AML-193 (cell line): ENCODE measurements around the gene KDELR1.
"Not testable (repeated sequence)": the region's sequence is repeated elsewhere in the genome, so short reads cannot be mapped to it uniquely, and the experiment has no call there.

Experiments used
- DNase-seq, 2 experiments: peaks; one replicate each; lab custom pipeline; 2025; lab: John Stamatoyannopoulos, UW

Gene KDELR1

DNA sequence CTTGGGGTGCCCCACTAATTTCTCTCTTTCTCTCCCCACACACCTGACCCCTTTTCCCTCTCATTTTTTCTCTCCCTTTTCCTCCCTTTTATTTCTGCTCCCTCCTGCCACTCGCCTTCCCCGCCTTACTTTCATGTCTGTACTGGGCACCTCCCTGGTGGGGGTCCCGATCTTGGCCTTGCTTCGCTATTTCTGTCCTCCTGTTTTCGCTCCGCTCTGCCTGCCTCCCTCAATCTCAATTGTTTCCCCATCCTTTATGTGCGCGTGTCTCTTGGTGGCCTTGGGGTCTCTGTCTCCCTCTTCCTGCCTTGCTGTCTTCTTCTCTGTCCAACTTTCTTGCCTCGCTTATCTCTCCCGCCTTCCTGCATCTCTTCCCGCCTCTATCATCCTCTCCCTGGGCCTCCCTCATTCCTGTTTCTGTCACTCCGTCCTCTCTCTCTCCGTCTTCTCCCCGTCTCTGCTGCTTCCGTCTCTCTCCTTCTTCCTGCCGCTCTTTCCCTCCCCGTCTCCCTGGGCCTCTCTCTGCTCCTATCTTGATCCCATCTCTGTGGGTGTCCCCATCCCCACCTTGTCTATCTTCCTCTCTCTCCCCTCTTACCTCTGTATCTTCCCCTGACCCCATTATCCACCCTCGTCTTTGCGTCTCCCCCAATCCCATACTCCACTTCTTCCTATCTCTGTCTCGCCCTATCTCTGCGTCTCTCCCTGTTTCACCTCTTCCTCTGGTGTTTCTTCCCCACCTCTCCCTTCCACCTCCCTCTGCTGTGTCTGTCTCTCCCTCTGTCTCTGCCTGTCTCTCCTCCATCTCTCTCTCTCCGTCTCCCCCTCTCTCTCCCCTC, 6.1 kb upstream of the KDELR1 start:
- DNase-seq = no peak

DNA sequence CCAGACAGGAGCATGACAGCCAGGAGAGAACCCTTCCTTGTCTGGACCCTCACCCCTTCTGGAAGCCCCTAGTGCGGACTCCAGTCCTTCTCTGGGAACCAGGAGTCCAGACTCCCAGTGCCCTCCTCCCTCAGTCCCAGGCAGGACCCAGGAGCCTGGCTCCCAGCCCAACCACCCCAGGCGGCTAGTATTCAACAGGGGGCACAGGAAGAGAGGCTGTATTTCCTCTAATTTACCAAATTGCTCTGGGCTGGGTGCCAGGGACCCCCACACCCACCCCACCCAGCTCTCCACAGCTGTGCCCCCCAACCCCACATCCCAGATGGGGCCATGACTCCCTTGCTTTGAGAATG, 5.4 kb upstream of the KDELR1 start:
- DNase-seq = no peak

DNA sequence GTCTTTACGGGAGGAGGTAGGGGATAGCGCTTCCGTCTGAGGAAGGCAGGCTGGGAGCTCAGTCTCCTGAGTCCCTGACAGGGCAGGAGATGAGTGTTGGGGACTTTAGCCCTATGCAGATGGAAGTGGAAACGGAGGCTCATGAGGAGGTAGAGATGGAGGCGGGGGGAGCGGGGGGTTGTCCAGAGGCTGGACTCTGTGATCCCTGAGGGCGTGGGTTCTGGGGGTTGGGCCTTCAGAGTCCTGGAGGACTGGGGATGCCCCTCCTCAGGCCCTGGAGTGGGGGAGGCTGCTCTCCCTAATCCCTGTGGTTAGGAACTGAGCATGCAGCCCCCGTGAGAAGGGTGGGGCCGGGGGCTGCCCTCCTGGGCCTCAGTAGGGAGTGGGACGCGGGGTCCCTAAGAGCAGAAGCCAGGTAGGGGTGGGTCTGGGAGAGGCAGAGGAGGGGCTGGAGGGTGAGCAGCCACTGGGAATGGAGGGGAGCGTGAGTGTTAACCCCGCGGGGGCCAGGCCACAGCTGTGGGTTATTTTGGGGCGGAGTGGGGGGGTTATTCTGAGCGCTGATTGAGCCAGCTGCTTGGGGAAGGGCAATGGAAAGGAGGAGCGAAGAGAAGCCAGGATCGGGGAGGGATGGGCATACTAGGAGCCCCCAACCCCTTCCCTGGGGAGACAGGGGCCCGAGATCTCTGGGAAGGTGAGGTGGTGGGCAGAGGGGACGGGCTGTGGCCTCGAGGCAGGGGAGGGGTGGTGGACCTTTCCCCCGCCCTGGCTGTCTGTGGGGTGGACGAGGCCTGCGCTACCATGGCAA, 4.9 kb upstream of the KDELR1 start:
- no peak for DNase-seq

DNA sequence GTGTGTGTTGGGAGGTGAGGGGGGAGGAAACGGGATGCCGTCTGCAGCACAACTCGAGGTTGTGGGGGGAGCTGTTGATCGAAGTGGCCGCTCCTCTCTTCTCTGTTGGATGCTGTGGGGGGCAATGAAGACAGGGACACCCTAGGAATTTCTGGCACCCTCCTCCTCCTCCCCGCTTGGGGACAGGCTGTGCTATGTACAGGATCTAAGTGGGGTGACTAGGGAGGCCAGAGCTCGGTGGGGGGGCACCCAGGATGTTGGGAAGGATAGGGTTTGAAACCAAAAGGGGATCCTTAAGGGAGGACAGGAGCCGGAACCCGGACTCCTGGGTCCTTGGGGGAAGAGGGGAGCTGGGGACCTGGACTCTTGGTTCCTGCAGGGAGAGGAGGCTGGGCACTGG, 4.1 kb upstream of the KDELR1 start:
- no peak for DNase-seq

DNA sequence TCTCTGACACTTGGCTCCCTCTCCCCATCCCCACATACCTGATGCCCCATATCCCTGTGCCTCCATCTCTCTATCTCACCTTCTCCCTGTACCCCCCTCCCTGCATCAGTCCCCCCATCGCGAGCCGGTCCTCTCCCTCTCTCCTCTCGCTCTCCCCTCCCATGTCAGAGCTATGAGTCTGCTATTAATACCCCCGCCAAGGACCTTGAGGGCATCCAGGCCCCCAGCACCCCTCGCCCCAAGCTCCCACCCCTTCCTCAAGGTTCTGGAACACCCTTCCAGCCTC, 3.8 kb upstream of the KDELR1 start:
- DNase-seq = no peak

DNA sequence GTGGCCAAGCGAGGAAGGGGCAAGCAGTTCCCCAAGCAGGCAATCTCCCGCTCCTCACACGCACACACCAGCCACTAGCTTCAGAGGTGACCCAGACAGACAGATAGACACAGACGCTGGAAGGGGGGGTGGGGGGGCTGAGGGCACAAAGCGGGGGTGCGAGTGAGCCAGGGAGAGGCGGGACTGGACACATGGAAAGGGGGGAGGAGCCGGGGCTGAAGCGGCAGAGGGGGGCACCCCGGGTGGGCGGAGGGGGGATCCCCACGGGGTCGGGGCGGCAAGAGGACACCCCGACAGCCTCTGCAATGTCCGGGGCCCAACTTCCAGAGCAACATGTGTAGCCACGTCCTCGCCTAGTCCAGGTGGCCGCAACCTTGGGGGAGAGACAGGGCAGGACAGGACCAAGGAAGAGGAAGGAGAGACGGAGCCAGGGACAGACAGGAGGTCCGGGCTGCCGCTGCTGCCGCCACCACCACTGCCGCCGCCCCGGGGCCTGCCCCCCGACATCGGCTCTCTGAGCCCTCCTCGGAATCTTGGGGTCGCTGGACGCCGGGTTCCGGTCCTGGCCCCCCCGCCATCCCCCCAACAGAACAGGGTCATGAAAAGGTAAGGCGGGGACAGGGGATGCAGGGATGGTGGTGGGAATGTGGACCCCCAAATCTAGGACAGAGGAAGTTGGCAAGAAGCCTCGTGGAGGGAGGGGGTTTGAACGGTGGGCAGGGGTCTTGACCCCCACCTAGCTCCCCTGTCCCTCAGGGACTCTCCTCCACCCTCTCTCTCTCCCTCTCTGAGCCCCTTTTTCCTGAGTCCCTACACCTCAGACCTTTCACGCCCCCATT, 3.2 kb upstream of the KDELR1 start:
- DNase-seq = no peak

DNA sequence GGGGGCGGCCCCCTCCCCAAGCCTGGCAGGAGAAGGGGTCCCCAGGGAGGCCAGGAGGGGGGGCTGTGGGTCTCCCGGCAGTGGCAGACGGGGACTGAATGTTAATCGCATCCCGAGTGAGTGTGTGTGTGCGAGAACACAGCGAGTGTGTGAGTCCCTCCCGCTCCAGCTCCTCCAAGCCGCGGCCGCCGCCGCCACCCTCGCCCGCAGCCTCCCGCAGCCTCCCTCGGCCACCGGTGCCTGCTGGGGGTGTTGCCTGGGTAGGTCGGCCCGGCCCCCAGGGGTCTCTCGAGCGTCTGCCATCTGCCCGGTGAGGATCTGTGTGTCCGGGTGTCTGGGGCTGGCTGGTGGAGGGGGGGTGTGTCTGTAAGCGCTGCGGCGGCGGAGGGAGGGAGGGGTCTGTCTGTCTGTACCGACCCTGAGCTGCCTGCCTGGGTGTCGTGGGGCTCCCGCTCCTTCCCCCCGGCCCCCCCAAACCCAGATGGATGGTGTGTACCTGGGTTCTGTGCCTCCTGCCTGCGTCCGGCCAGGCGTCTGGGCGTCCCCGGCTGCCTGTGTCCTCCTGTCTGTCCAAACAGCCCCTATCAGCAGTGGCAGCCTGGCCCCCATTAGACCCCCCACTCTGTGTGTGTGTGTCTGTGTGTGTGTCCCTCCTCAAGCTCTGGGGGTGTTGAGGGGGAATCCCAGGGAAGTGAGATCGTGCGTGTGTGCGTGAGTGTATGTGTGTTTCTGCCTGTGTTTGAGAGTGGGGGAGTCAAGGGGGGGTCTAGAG, 2.4 kb upstream of the KDELR1 start, which contains the start of gene GRIN2D:
GRIN2D (plus strand) TSS at position 110 of the 772 bp plus-strand sequence. CDS start 4,725 bp downstream, outside the sequence.
- DNase-seq = no peak

DNA sequence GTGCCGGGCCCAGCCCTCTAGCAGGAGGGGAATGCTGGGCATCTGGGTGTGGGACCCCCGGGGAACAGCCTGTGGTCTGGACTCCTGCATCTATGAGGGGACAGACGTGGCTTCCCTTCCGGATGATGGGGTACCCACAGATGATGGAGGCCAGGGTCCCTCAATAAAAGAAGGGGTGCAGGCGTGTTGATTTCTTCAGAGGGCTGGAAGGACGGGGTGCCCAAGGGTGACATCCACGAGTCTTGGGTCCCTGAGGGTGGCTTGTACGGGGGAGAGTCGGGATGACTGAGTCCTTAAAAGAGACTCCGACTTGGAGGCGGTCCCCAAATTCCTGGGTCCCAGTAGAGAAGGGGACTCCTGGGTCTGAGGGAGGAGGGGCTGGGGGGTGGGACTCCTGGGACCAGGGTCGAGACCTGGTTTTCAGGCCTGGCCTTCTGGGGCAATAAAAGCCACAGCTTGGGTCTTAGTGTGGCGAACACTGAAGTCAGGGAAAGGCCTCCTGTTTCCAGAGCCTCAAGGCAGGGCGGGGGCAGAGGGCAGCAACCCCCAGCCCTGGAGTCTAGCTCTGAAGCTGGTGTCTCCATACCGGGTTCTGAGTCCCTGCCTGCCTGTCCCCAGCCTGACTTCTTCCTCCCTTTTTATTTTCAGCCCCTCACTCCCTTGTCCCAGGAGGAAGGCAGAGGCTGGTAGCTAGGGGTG, 1.7 kb upstream of the KDELR1 start:
- DNase-seq = no peak

DNA sequence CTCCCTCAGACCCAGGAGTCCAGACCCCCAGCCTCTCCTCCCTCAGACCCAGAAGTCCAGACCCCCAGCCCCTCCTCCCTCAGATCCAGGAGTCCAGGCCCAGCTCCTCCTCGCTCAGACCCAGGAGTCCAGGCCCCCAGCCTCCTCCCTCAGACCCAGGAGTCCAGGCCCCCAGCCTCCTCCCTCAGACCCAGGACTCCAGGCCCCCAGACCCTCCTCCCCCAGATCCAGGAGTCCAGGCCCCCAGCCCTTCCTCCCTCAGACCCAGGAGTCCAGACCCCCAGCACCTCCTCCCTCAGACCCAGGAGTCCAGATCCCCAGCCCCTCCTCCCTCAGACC, 624 bp upstream of the KDELR1 start:
- not testable (repeated sequence) for DNase-seq

DNA sequence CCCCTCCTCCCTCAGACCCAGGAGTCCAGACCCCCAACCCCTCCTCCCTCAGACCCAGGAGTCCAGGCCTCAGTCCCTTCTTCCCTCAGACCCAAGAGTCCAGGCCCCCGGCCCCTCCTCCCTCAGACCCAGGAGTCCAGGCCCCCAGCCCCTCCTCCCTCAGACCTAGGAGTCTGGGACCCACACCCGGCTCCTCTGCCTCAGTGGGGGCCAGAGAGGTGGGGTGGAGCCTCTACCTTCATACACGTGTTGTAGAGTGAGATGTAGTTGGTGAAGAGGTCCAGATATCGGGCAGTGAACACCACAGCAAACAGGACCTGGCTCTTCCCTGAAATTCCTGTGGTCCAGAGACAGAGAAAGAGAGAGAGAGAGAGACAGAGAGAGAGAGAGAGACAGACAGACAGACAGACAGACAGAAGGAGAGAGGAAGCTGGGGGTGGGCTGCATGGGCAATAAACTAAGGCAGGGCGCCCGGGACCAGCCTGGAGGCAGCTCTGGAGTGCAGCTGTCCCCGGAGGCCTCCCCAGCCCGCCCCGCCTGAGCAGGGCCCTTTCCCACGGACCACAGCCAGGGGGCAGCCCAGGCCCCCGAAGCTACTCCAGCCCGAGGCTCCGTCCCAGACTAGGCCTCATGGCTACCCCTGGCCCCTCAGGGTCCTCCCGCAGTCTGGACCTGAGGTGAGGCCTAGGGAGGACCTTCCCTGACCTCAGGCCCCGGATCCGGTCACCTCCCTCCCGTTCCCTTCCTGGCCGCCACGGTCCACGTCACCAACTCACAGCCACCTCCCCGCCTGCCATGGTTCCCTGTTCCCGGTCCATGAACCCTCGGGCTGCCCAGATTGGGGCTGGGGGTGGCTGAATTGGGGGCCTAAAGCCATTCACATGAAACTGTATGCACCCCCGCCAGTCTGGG, 907 bp downstream of the KDELR1 start:
- DNase-seq = peak; percentile 34 to 37

DNA sequence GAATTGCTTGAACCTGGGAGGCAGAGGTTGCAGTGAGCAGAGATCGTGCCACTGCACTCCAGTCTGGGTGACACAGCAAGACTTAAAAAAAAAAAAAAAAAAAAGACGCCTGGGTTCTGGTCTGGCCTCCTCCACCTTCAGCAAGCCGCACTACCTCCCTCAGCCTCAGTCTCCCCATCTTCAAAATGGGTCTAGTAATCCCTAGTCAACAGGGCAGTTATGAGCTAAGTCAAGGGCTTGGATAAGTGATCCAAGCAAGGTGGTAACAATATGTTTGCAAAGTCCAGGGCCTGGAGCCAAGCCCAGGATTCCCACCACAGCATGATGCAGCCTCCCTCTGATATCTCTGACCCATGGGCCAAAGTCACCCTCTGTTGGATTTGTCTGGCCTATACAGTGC, 4.4 kb downstream of the KDELR1 start:
- DNase-seq = no peak

DNA sequence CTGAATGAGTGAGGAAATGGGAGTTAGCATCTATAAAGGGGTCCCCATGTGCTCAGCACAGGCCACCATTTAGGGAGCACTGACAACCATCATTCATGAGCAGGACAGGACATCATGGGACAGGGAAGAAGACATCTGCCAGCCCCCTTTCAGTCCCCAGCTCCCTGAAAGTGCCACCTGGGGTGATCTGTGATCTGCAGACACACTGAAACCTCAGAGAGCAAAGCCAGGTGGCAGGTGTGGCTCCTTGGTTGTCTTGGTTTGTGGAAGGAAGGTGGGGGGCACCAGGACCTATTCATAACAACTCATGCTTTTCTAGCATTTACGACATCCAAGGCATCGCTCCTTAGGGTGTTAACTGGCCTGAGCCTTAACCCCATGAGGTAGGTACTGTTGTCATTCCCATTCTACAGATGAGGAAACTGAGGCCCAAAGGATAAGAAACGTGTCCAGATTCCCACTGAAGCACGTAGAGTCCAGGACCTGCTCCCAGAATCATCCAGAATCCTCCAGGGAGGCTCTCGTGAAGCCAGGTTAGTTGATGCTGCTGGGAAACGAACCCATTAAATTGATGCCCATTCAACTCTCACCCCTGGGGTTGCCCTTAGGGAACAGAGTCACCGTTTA, 5.8 kb downstream of the KDELR1 start:
- DNase-seq = no peak

DNA sequence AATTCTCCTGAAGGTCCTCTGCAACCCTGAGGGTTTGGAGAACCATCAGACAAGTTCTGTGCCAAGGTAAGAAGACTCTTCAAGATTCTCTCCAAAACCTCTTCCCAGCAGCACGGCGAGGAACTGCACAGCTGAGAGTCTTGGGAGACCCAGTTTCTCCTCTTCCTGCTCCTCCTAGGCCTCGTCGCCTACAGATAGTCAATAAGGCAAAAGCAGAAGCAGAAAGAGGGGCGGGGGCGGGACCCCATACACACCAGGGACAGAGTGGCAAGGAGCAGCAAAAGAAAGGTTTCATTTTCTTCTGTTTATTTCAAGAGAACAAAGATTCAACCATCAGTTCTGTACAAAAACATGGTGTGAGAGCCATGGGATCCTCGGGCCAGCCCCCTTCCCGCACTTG, 9.1 kb downstream of the KDELR1 start:
- DNase-seq = no peak

DNA sequence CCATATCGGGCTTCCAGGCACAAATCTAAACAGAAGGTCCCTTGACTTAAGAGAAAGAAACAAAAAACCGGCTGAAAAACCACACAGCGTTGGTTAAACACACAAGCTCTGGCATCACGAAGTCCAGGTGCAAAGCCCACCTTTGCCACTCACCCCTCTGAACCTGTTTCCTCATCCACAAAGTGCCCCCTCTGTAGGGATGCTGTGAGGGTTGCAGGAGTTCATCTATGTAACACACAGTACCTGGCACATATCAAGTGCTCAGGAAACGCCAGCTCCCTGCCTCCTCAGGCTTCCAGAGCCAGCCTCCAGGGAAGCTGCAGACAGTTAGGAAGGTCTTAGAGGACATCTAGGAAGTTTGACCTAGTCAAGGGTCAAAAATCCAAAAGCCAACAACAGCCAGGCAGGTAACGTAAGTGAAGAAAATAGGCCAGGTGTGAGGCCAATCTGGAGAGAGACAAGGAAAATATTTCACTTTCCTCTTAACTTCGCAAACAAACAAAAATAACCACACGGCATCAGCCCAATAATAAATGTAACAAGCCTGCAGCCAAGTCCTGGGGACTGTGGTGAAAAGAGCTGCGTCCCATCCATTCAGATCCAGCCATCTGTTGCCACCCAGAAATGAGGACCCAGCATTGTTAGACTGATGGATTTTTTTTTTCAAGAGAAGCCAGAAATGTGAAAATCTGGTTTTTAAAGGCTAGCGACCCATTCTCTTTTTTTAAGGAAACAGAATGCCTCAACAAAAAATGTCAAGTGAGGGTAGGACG, 10.0 kb downstream of the KDELR1 start:
- no peak for DNase-seq

DNA sequence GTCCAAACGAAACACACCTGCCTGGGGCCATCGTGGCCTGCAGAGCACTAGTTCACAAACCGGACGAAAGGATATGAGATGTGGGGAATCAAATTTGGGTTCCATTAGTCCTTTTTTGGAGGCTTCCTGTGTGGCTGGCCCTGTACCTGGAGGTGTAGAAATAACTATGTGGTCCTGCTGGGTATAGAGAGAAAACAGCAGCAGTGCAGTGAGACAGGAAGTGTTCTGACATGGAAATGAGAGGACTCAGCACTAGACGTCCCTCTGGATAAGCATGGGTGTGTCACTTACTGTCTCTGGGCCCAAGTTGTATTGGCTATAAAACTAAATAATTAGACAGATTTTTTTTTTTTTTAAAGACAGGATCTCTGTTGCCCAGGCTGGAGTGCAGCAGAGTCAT, 12.3 kb downstream of the KDELR1 start:
- DNase-seq = no peak

DNA sequence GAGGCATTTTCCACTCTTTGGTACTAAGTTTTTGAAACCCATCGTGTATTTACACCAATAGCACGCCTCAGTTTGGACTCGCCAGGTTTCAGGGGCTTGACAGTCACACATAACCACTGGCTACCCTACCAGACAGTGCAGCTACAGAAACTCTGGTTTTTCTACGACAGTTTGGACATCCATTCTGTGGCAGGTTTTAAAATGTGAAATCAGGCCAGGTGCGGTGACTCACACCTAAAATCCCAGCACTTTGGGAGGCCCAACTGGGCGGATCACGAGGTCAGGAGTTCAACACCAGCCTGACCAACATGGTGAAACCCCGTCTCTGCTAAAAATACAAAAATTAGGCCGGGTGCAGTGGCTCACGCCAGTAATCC, 13.2 kb downstream of the KDELR1 start:
- no peak for DNase-seq

DNA sequence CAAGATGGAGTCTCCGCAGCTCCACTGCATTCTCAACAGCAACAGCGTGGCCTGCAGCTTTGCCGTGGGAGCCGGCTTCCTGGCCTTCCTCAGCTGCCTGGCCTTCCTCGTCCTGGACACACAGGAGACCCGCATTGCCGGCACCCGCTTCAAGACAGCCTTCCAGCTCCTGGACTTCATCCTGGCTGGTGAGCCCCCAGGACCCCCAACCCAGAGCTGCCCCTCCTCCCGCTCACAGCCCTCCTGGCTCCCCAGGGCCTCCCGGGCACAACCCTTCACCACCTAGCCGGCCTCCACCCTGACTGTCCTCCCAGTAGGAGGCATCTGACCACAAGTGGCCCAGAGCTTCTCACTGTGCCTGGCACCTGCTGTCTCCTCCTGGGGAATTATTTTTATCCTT, 17.8 kb downstream of the KDELR1 start:
- no peak for DNase-seq

DNA sequence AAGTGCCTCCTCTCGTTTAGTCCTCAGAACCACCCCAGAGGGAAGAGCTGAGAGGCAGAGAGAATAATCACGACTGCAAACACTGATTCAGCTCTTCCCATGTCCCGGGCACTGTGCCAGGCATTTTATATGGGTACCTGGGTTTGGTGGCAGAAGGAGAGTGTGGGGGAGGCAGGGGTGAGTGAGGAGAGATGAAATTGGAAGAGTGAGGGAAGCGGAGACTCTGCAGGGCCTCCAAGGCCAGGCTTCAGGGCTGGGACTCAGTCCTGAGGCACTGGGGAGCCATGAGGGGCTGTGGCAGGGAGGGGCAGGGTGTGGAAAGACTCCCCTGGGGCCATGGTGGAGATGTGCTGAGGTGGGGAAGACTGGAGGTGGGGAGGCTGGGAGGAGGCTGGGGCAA, 18.4 kb downstream of the KDELR1 start:
- no peak for DNase-seq

DNA sequence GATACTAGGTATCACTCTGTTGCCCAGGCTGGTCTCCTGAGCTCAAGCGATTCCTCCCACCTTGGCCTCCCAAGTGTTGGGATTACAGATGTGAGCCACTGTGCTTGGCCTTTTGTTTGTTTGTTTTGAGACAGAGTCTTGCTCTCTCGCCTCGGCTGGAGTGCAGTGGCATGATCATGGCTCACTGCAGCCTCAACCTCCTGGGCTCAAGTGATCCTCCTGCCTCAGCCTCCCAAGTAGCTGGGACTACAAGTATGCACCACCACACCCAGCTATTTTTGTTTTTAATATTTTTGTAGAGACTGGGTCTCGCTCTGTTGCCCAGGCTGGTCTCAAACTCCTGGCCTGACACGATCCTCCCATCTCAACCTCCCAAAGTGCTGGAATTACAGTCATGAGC, 19.6 kb downstream of the KDELR1 start:
- DNase-seq = not testable (repeated sequence)
